Fibroblast of gingiva (primary cell): ENCODE measurements around the gene RAP2B.
"Not testable (repeated sequence)": the region's sequence is repeated elsewhere in the genome, so short reads cannot be mapped to it uniquely, and the experiment has no call there.

Source experiments
- DNase-seq: peaks from one replicate; pipeline ENCODE4 v3.0.0-alpha.2; 2011; ENCODE audit warnings: low read depth

The RAP2B gene

DNA sequence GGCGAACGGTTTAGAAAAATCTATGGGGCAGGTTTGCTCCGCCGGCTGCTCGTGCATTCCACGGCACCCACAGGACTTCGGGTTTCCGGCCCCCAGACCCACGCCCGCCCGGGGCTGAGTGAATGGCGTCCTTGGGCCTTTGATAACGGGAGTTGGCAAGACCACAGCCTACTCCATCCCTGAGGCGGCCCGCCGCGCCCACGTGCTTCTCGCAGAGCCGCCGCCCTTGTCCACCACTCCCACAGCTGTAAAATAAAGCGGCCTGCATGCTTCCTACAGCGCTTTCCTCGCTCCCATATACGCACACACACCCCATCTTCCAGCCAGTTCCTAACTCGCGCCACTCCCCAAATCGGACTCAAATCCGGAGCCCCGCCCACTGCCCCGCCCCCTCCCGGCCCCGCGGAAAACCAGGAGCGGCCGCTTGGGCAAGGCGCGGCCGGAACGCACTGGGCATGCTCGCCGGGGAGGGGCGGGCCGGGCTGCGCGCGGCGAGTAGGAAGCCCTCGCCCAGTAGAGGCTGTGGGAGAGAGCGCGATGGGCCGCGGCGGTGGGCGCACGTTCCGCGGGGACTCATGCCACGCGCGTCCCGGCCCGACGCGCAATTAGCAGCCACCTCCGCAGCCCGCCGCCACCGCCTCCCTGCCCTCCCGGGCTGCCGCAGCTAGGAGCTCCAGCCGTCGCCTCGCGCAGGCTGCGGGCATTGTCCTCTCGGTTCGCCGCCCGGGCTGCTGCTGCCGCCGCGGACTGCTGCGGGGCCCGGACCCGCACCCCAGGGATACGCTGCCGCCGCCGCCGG is at the start of gene RAP2B:
Gene RAP2B, plus strand, starts transcription at position 513 of the 799 bp plus-strand sequence. CDS start 468 bp downstream, outside the sequence.
- peak; percentile 96 for DNase-seq

DNA sequence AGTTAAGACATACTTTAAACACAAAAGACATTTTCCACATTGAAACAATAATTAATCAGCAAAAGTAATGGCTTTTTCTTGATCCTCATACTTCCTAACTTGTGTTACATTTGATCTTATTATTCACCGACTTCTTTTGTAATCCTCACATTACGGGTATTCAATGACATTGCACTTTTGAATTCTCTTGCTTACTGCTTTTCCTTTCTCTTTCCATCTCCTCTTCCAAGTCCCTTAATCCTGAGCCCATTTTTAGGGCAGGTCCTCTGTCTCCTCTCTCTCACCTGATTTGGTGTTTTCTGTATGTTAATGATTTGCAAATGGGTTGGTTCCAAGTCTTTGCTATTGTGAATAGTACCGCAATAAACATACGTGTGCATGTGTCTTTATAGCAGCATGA is 48.5 kb upstream of the RAP2B start:
- peak; percentile 13 for DNase-seq

DNA sequence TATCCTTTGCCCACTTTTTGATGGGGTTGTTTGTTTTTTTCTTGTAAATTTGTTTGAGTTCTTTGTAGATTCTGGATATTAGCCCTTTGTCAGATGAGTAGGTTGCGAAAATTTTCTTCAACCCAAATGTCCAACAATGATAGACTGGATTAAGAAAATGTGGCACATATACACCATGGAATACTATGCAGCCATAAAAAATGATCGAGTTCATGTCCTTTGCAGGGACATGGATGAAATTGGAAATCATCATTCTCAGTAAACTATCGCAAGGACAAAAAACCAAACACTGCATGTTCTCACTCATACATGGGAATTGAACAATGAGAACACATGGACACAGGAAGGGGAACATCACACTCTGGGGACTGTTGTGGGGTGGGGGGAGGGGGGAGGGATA is 47.8 kb upstream of the RAP2B start:
- DNase-seq, result not testable (repeated sequence)

- no peak for DNase-seq
Measured at GRCh38 chr3:153115326-153115725, 46.7 kb upstream of the RAP2B start.

- DNase-seq, result no peak
Measured at GRCh38 chr3:153127788-153128187, 34.2 kb upstream of the RAP2B start.

DNA sequence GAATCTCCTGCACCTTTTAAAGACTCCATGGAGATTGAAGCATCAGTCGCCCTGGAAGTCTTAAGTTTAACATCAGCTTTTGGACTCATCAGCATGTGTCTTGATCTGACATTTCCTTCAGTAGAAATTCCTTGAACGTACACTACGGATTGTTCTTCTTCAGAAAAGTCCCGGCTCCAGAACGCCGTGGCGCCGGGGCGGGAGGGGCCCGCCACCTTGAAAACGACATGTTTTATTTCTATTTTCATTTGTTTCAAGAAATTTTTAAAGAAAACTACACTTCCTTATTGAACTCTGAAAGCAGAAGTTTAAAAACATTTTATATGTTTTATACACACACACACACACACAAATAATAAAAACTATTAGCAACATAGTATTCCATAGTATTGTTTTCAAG is 32.6 kb upstream of the RAP2B start:
- no peak for DNase-seq

DNA sequence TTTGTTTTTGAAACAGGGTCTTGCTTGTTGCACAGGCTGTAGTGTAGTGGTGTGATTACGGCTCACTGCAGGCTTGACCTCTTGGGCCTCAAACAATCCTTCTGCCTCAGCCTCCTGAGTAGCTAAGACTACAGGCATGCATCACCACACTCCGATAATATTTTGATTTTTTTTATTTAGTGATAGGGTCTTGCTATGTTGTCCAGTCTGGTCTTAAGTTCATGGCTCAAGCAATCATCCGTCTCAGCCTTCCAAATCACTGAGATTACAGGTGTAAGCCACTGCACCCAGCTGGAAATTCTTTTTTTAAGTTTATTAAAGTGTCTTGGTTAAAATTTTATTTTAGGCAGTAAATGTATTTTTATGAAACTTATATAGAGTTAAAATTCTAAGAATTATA is 32.2 kb upstream of the RAP2B start:
- DNase-seq, result no peak

DNA sequence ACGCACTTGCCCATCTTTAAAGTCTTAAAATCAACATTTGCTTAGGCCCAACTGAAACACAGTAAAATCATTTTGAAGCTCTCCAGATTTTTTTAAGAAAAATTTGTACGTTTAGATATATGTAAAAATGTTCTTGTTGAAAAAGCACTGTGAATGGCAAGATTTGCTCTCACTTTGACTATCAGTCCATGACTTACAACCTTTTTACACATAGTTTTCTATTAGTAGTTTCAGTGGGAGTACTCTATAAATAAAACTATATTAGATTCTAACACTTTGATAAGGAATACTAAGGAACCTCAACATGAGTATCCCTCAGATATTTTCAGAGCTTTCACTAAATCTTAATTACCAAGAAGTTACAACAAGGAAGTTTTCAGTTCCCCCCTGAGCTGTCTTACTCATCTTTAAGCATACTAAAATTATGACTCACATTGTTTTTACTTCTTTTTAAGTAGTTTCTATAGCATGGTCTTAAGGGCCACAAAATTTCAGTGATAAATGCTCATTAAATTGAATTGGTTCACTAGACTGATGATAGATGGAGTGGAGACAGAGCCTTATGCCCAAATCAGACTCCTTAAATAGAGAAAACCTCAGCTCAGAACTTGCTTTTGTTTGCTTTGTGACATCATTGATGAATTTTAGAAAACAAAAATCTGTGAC is 31.6 kb upstream of the RAP2B start:
- peak; percentile 36 for DNase-seq

- DNase-seq, result no peak
Measured at GRCh38 chr3:153137626-153138025, 24.4 kb upstream of the RAP2B start.

DNA sequence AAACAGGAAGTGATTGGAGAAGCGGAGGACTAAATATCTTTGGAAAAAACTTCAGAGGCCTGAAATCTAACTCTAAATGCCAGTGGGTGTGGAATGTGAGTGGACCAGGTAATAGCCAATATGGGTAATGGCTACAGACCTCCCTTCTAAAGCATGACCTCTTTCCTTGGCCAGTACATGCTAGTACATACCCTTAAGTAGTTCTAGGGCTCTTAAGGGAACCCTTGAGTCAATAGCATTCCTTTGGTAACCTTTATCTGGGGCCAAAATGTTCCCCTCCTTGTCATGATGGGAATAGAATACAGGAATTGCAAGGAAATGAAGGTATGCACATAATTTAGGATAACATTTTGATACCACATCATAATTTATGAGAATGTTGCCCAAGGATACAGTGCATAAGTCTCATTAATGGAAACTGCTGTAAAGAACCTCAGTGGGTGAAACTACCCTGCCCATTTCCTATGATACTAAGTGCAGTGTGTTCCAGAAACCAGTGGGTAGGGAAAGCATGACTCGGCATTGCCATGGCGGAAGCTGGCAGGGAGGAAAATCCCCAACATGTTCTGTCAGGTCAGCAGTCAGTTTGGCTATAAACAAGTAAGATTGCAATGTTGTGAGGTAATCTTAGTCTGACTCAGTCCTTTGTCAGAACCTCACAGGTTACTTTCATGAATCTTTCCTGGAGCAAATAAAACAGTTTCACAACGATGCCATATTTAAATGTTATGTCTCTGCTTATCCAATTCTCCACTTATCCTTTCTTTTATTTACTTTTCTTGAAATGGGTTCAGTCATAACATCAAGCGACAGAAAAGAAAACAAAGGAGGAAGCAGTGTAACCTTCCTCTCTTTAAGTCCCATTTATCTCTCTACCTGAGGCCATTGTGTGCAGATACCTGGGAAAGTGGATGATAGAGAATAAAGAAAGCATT is 23.5 kb upstream of the RAP2B start:
- peak; percentile 91 for DNase-seq

- DNase-seq, result peak; percentile 22
Measured at GRCh38 chr3:153142961-153143360, 19.1 kb upstream of the RAP2B start.

DNA sequence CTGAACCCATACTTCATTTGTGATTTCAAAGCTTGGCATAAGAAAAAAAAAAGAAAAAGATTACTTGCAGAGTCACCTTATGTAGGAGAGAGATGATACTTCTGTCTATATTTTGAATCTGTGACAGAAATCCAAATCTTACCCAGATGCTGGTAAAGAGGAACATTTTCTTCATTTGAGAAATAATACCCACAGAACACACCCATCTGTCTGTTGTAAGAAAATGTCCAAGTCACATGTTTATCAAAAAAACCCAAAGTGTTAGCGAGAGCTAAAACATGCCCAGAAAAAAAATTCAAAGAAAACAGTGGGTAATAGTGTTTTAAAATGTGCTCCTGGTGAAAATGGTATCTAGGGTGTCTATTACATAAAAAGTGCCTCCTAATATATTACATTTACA is 18.0 kb upstream of the RAP2B start:
- no peak for DNase-seq

GRCh38 chr3:153144779-153145178 is 17.2 kb upstream of the RAP2B start:
- DNase-seq, result peak; percentile 30

GRCh38 chr3:153145454-153145853 is 16.6 kb upstream of the RAP2B start:
- no peak for DNase-seq

- DNase-seq, result no peak
Measured at GRCh38 chr3:153146191-153147053, 15.6 kb upstream of the RAP2B start.

- DNase-seq, result no peak
Measured at GRCh38 chr3:153150991-153151390, 11.0 kb upstream of the RAP2B start.

GRCh38 chr3:153155786-153156185 is 6.2 kb upstream of the RAP2B start:
- not testable (repeated sequence) for DNase-seq

DNA sequence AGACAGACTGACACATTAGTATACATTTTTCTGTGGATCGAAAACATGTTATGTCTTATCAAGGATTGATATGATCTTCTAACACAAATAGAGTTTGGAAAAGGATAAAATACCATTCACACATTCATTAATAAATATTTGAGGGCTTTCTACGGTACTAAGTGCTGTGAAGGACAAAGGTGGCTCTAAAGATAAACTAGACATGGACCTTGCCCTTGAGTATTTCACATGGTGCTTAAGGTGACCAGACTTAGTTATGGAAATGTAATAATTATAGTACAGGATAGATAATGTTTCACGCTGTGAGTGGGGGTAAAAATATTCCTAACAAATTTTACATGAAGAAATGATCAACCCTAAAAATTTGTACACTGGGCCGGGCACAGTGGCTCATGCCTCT is 3.8 kb upstream of the RAP2B start:
- DNase-seq, result no peak

GRCh38 chr3:153158961-153159735 is 2.9 kb upstream of the RAP2B start:
- DNase-seq, result no peak

DNA sequence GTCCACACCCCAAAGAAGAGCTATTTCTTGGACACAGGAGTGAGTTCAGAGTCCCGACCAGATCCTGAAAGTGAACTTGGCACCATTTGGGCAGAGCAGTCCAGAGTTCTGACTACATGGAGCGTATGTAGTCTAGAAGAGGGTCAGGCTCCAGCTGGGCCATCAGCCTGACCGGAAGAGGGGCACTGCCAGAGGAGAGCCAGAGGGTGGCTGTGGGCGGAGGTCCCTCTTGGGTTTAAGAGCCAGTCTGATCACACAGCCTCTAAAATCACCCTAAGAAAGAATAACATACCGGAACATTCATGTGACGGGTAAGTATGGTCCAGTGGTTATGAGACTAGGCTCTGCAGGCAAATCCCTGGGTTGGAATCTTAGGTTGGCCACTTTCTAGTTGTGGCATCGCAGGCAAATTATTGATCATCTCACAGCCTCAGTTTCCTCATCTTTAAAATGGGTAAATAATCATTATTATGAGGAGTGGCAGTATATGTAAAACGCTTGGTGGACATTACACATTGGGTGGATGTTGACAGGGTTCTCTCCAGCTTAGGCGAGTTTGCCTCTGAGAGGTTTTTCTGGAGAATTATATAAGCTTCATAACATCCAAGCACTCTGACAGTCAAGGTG is 2.1 kb upstream of the RAP2B start:
- DNase-seq, result no peak
